Head of caudate nucleus (tissue), 42 donors: ENCODE data around the gene DCLK2.

Experiments
- DNase-seq, 42 donors: peaks; one replicate each; pipeline versions ENCODE4 v3.0.0 to v3.0.0-alpha.2; 2020 to 2021; ENCODE audit warnings: mixed read lengths in 7 of 42
- intact Hi-C: fragments of 100-400 bp; cut with DNase I; formaldehyde crosslinking; loops from one replicate; pipeline ENCODE4 v1.15.0; 2022

Gene DCLK2

DNA sequence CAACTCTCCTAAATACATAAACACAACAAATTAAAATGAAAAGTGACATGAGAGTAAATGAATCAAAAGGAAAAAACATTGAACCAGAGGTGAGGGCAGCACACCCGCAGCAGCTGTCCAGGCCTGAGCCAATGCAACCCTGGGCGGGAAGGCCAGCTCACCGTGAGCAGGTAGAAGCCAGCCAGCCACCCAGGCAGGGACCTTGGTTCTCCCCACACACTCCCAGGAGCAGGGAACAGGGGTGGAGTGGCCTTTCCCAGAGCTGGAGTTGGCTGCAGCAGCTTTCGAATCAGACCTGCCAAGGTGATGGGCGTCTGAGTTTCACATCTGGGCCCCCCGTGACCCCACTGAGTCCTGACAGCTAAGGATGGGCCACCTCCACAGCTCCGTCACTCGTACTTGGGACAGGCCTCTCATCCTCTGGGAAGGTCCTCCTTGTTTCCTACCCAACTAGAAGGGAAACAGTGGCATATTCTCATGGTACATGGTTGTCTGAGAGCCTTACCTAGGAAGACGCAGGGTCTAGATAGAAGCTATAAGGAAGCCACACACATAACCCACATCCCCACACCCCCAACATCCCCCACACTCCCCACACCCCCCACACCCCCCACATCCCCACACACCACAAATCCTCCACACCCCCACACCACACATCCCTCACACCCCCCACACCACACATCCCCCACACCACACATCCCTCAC, 172.2 kb downstream of the DCLK2 start:
- no peak for DNase-seq
- intact Hi-C loops, result no loop called here

DNA sequence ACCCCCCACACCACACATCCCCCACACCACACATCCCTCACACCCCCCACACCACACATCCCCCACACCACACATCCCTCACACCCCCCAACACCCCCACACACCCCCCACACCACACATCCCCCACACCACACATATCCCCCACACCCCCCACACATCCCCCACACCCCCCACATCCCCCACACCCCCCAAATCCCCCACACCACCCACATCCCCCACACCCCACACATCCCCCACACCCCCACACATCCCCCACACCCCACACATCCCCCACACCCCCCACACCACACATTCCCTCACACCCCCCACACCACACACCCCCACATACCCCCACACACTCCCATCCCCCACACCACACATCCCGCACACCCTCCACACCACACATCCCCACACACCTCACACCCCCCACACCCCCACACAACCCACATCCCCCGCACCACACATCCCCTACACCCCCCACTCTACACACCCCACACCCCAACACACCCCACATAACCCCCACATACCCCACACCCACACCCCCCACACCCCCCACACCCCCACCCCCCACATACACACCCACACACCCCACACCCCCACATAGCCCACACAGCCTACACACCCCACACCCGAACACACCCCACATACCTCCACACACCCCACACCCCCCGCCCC, 172.9 kb downstream of the DCLK2 start:
- intact Hi-C loops, result no loop called here
- no peak for DNase-seq

DNA sequence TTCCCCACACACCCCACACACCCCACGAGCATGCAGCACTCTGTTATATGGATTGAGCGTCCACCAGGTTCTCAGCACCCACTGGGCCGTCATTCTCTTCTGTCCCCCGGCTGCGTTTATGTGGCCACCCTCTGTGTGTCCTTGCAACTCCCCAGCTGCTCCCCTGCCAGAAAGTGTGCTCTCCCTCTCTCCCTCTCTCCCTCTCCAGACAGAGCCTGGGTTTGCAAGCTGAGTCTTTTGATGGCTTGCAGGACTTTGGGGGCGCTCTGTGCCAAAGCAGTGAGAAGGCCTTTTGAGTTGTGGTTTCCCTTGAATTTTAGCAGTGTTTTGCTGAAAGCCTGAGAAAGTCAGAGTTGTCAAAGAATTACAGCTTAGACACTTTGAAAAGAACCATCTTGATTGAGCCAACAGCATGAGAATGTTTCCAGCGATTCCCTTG, 173.5 kb downstream of the DCLK2 start:
- intact Hi-C loops, result no loop called here
- DNase-seq, result peak in 12 of 42 donors; percentile 8 to 60 (median 39)

- DNase-seq, result no peak
- intact Hi-C loops, result no loop called here
Measured at GRCh38 chr4:150252306-150252705, 174.1 kb downstream of the DCLK2 start.

GRCh38 chr4:150252741-150253140, 174.5 kb downstream of the DCLK2 start:
- DNase-seq, result no peak
- intact Hi-C loops, result no loop called here

DNA sequence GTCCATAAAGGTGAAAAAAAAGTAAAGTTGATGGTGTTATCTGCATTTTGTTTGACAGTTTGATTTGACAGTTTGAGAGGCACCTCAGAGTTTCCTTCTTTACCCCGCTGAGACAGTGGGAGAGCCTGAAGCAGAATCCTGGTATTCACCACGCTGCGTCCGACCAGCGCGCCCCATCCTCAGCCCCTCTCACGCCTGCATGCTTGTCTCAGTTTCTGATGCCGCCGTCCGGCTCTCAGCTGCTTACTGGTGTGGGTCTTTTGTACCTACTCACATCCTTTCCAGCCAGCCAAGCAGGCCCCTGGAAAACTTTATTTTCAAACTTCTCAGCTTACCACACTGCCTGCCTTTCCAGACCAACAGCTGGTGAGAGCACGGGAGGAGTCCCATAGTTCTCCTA, 175.2 kb downstream of the DCLK2 start:
- intact Hi-C loops, result no loop called here
- DNase-seq, result no peak

- intact Hi-C loops, result no loop called here
- DNase-seq, result no peak
Measured at GRCh38 chr4:150253965-150254630, 175.9 kb downstream of the DCLK2 start.

DNA sequence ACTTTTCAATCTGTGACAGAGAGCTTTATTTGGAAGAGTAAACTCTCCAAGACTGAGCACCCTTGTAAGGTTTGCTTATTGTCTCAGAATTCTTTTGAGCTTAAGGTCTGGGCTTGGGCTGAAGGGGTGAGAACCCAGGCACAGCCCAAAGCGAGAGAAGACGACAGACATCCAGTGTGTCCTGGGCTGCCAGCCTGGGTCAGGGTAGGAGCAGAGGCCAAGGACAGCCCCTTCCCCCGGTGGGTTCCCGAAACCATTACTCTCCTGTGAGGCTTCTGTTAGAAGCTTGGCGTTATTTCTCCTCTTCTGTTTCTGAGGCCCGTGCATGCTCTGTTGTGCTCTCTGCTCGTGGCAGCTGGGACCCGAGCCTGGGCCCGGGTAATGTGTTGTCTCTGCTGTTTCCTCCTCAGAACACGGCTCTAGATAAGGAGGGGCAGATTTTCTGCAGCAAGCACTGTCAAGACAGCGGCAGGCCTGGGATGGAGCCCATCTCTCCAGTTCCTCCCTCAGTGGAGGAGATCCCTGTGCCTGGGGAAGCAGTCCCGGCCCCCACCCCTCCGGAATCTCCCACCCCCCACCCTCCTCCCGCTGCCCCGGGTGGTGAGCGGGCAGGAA, 177.5 kb downstream of the DCLK2 start:
- no peak for DNase-seq
- intact Hi-C loops, result no loop called here

DNA sequence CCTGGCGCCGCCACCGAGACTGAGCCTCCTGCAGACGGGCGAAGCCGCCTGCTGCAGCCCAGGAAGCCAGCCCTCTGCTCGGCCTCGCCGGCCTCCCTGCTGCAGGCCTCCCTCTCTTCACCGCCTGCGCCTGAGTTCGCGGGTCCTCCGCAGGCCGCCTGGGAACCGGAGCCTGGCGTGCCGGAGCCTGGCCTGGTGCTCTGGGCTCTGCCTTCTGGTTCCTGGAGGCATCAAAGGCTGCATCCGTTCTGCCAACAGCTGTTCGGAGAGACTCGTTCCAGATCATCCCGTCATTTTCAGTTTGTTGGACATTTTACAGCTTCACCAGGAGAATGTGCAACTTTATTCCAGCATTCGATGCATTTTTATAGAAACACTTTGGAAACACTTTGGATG, 178.0 kb downstream of the DCLK2 start:
- no peak for DNase-seq

GRCh38 chr4:150256841-150257730, 178.8 kb downstream of the DCLK2 start:
- intact Hi-C loops, result no loop called here
- peak in 8 of 42 donors; percentile 10 to 57 (median 30) for DNase-seq

More for the DNA sequence above, 178.0 kb downstream of the DCLK2 start:
- intact Hi-C loops, result no loop called here

DNA sequence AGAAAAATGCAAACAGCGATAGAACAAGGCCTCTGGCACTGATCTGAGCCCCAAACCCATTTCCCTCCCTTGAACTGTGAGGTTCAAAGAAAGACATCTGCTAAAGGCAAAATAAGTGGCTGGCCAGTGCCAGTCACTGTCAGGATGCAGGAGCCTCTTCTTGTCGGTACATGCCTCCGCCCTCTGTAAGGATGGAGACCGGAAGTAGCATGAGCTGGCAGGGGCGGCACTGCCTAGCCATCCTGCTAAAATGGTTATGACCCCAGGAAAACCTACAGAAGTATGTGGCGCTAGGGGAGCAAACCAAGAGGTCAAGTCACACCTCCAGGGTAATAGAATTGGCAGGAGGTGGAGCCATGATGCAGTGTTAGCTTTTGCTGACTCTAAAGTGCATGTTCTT, 180.3 kb downstream of the DCLK2 start:
- intact Hi-C loops, result no loop called here
- DNase-seq, result no peak

GRCh38 chr4:150259861-150260567, 181.8 kb downstream of the DCLK2 start:
- DNase-seq, result no peak
- intact Hi-C loops, result no loop called here

GRCh38 chr4:150261571-150261970, 183.3 kb downstream of the DCLK2 start:
- no peak for DNase-seq
- intact Hi-C loops, result no loop called here

- intact Hi-C loops, result no loop called here
- no peak for DNase-seq
Measured at GRCh38 chr4:150262611-150263010, 184.4 kb downstream of the DCLK2 start.

DNA sequence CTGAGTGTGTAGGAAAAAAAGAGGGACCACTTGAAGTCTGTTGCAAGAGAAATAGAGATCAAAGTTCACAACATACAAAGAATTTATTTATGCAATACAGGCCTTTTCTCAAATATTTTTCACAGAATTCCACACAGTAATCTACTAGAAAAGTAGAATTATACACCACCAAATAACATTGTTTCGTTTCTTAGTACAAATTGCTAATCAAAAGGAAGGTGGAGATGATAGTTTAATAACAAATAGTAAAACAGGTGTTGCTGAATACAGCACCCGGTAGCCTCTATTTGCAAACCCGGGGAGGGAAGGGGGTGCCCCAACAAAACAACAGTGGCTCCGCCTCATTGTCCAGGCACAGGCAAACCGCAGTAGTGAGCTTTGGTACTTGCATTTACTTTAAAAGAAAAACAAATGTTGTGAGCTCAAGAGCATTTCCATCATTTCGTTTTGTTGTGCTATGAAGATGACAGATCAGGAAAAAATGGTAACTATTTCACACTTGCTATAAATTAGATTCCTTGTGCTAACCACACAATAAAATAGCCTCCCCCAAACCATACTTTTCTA, 186.4 kb downstream of the DCLK2 start:
- intact Hi-C loops, result no loop called here
- DNase-seq, result no peak

GRCh38 chr4:150265806-150266205, 187.6 kb downstream of the DCLK2 start:
- intact Hi-C loops, result no loop called here
- DNase-seq, result no peak

GRCh38 chr4:150268444-150268843, 190.2 kb downstream of the DCLK2 start:
- intact Hi-C loops, result no loop called here

GRCh38 chr4:150278206-150278605, 200.0 kb downstream of the DCLK2 start:
- intact Hi-C loops, result no loop called here

More at GRCh38 chr4:150268444-150268843, 190.2 kb downstream of the DCLK2 start:
- no peak for DNase-seq

More at GRCh38 chr4:150278206-150278605, 200.0 kb downstream of the DCLK2 start:
- DNase-seq, result peak in 4 of 42 donors; percentile 18 to 44 (median 22)
